ENCODE data around the gene FBXL13.
"Not testable (repeated sequence)": the region's sequence is repeated elsewhere in the genome, so short reads cannot be mapped to it uniquely, and the experiment has no call there.

Gene FBXL13

DNA sequence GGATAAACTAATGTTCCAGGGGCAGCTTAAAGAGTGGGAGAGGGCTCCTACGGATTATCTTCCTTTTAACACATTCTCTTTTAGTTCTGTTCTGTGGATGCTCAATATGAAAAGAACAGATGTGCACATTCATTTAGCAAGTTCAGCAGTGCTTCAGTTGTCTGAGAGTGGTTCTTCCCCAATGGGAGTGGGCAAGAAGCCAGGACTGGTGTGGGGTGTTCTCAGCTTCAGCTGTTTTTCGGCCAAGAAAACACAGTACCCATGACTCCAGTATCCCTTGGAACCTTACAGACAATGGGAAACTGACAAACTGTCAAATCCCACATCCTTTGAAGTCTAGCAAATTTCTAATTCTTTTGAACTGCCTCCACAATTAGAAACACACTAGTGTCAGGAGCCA is 233.3 kb downstream of the FBXL13 start:
- no peak for DNase-seq

DNA sequence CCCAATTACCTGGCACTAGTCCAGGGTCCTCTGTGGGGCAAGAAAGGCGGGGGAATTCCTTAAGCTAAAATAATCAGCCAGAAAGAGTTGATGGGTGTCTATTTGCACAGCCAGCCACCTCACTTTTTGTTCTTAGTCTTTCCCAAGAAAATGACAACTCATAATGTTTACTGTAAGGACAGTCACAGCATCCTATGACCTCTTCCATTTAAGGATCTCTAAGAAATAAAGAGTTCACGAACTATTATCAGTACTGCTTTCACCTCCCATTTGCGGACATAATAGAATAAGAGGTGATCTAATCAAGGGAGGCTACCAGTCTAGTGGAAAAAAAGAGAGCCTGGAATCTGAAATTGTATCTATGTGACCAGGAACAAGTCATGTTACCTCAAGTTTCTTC is 234.2 kb downstream of the FBXL13 start:
- DNase-seq = no peak

DNA sequence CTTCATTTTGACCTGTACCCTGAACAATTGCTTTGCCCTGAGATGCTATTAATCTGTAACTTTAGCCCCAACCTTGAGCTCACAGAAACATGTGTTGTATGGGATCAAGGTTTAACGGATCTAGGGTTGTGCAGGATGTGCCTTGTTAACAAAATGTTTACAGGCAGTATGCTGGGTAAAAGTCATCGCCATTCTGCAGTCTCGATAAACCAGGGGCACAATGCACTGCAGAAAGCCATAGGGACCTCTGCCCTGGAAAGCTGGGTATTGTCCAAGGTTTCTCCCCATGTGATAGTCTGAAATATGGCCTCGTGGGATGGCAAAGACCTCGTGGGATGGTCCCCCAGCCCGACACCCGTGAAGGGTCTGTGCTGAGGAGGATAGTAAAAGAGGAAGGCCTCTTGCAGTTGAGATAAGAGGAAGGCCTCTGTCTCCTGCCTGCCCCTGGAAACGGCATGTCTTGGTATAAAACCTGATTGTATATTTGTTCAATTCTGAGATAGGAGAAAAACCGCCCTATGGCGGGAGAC is 236.0 kb downstream of the FBXL13 start:
- DNase-seq = not testable (repeated sequence)

DNA sequence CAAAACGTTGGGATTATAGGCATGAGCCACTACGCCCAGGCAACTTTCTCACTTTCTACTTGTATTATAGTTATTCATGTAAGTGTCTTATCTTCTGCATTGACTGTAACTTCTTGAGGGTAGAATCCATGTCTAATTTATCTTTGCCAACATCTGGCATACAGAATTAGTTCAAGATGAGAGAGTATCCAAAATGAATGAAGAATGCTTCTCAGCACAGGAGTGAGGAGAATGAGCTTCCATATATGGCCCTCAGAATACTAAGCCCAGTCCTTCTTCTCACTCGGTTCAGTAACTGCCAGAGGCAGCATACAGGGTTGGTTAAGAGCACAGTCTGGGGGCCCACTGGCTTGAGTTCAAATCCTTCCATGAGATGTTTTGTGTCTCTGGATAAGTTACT is 236.8 kb downstream of the FBXL13 start:
- no peak for DNase-seq

DNA sequence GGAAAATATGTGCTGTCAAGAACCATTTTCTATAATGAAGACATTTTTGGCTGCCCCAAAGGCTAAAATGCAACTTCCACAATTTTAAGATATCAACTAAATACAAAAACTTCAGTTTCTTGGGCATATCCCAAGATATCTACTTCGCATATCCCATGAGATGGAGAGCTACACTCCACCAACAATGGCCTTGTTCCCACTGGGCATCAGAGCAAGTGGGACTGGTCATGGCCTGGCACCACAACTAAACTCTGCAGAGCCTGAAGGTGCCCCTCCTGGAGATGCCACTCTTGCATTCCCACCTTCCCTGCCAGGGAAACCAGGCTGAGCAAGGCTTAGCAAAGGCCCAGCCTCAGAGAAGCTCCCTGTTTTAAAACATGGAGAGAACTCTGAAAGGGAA is 237.6 kb downstream of the FBXL13 start:
- DNase-seq = no peak

DNA sequence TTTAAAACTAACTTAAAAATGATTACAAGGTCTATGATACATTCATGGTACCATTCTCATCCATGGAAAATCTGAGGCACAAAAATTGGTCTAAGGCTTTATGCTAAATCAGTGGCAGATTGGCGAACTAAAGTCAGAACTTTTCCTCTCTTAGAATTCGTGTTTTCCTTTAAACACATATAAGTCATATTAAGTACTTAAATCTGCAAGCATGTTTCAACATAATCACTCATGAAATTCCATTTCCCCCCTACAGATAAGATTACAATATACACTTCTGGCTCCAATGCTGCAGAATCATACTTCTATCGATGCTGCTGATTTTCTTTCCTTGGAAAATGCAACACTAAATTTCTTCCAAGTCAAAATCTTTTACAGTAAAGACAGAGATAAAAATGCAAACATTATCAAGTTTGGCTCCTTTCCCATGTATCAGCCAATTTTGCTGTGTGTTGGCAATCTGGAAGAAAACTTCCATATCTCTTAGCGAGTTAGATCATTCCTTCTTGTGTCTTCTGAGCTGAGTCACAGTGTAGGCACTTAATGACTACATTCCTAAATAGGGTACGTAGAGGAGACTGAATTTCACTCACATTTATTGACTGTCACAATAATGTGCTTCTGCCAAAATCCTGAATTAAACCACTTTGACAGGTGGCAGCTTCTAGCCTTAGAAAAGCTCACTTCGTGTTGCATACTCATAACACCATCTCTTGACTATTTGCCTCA is 238.2 kb downstream of the FBXL13 start:
- DNase-seq = no peak

DNA sequence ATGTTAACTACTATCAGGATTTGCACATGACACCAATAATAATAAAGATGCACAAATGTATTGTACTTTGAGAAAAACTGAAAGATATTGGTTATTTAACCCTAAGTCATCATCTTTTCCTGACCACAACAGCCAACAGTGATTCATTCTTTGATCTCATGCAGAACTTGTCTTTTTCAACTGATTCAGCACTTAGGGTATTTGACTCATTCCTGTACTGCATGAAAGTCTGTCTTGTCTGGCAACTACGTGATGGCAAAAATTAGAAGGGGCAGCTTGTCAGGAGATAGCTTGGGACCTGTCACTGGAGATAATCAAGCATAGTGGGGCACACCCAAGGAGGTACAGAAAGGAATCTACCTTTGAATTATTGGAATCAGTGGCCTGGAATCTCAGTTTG is 239.6 kb downstream of the FBXL13 start:
- DNase-seq = no peak

DNA sequence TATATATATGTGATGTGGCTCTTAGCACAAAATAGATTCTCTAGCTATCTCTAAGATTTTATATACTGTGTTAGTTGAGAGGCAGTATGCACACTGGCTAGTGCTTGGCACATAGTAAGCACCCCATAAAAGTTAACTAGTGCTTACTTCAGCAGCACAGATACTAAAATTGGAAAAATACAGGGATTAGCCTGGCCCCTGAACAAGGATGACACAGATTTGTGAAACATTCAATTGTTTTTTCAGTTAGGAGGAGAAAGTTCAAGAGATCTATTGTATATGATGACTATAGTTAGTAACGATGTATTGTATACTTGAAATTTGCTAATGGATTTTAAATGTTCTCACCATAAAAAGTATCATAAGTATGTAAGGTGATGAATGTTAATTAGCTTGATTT is 240.1 kb downstream of the FBXL13 start:
- no peak for DNase-seq

DNA sequence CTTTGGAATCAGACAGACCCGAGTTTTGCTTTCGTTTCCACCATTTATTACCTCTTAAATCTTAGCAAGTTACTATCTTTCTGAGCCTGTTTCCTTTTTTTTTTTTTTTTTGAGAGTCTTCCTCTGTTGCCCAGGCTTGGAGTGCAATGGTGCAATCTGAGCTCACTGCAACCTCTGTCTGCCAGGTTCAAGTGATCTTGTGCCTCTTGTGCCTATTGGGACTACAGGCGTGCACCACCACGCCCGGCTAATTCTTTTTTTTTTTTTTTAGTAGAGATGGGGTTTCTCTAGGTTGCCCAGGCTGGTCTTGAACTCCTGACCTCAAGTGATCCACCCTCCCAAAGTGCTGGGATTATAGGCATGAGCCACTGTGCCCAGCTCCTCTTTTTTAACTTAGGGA is 241.3 kb downstream of the FBXL13 start:
- no peak for DNase-seq

DNA sequence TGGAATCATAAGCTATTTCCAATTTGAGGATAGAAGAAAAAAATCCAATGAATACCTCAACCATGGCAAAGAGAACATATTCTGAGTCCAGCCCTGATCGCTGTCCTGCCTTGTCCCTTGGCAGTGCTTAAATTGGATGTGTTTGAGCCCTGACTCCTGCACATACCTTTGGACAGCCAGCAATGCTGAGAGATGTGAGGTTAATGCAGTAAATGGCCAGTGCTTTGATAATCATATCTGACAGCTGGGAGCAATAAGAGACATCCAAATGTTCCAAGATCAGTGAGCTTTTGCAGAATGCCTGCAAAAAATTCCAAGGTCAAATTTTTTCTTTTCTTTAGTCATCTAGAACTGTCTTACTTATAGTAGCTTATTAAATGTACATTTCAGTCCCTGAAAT is 241.9 kb downstream of the FBXL13 start:
- no peak for DNase-seq

DNA sequence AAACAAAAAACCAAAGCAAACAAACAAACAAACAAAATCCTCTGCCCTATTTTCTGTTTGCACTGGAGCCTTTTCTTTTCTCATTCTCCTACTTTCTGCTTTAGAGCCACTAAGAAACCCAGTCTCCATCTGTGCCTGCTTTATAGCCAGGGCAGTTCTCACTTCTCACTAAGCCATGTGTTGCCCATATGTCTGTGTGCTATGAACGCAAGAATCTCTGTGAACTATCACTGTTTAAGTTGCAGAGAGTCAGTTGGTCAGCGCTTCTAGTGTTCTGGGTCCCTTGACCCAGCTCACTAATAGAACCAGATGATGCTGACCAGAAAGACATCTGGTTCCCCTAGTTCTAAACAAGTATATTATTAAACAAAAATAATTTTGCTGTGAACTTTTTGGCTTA is 244.4 kb downstream of the FBXL13 start:
- DNase-seq = no peak

DNA sequence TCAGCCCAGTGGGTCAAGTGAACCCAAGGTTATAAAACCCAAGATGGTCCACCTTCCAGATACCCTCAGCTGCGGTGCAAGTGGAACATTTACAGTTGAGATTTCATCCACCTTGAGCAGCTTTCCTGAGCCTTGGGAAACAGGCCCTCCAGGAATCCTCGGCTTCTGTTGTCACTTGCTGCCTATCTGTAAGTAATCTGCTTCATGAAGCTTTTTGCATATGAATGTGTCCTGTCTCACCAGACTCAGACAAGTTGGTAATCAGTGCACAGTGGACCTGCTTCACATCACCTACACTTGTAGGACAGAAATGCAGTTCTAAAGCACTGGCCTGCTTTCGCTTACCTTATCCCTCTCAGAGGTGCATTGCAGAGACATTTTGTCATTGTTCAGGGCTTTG is 245.5 kb downstream of the FBXL13 start:
- DNase-seq = no peak

DNA sequence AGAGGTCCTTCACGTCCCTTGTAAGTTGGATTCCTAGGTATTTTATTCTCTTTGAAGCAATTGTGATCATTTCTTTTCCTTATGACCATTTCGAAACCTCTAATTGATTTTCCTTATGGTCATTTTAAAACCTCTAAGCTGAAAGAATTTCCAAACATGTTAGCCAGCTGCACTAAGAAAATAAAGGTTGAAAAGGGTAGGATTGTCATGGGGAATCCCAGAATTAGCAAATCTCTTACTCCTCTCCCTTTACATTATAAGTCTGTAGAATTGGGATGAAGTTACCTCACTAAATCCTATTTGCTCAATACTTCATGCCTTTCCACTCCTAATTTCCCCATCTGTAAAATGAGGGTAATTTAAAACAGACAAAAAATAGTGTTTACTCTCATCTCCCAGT is 246.3 kb downstream of the FBXL13 start:
- DNase-seq = no peak

DNA sequence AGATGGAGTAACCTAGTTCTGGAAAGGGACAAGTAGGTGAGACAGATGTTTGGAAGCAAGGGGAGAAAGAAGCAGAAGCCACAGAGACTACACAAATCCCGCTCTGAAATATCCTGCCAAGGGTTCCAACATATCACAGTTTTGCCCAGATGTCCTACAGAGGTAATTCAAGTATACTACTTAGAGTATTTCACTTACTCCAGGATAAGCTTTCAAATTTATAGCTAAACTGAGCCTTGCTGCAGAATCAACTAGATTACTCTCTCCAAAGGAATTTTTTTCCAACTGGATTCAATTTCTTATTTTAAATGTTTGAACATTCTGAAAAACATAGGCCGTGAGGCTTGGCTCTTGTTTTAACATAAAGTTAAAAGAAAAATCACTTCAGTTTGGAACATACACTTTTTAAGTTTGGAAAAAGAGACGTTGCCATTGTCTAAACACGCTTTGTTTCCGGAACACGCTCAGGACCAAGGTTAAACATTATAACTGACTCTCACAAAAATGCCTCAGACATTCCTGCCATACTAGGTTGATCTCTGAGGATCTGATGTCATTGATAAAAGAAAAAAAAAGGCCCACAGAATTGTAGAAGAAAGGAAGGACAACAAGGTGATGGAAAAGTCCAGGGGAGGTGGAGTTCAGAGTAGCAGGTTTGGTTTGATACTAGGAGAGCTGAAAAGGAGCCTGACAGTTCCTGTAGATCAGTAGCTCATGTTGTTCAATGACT is 251.0 kb downstream of the FBXL13 start:
- no peak for DNase-seq

DNA sequence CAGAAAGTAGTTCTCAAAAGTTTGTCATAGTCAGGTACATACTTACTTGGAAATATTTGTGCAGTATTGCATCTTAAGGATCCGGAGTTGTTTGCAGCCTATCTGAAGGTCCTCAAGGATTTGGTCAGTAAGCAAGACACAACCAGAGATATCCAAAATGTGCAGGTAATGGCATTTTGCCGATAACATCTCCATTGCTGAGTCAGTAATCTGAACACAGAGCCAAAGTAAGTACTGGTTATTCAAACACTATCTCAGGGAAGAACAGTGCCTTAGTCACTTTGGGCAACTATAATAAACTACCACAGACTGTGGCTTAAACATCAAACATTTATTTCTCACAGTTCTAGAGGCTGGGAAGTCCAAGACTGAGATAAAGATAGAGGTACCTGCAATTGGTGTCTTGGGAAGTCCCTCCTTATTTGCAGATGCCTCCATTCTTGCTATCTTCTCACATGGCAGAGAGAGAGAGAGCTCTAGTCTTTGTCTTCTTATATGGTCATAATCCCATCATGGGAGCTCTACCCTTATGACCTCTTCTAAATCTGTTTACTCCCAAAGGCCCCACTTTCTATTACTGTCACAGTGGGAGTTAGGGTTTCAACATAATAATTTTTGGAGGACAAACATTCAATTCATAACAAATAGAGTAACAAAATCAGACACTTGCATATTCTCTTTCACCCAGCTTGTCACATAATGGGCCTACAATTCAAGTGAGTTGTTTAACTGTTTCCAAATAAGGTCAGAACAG is 252.4 kb downstream of the FBXL13 start:
- DNase-seq = no peak

DNA sequence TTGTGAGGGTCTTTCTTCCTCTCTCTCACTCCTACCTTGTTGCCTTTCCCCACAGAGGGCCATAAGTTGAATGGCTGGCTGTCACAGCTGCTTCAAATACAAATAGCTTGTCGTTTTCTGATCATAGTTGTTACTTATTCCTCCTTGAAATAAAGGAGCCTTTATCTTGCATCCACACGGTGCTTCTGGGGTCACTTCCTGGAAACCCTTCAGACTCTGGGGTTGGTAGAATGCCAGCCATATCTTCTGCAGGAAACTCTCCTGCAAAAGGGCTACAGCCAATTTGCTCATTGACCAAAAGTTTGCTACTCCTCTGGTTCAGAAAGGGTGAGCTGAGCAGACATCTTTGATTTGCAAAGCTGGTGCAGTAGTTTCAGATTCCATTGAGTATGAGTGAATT is 255.4 kb downstream of the FBXL13 start:
- no peak for DNase-seq

DNA sequence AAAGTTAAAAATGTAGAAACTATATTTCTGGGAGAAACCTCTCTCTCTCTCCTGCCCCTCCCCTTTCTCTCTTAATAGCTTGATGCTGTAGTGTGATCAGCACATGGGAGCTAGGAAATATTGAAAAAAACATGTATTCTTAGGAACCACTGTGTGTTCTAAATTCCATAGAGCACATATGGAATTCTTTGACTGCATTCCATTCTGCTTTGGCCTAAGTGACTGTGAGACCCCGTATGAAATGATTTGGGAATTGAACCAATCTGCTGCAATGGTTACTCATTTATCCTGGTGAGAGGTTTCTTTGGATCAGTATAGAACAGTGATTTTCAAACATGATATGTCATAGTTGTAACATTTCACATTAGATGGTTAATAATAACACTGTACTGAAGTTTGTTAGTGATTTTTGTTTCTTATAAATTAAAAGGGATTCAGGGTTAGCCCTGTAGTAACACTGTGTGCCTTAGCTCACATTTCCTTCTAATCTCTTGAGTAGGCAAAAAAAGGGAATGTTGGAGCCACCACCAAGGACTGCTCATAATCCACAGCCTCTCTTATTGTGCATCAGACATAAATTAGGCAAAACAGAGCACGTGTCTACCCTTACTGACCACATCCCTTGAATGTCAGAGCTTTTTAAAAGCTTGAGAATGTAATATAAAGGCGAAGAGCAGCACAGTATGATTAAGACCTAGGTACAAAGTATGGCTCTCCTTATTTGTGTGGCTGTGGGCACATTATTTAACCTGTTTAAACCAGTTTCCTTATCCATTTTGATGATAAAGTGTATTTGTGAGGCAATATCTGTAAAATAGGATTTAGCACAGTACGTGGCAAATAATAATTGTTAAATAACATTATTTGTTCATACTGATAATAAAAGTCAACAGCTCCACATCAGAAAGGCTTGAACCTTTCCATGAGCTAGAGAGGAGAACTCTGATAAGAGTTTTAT is 256.7 kb downstream of the FBXL13 start:
- DNase-seq = no peak

DNA sequence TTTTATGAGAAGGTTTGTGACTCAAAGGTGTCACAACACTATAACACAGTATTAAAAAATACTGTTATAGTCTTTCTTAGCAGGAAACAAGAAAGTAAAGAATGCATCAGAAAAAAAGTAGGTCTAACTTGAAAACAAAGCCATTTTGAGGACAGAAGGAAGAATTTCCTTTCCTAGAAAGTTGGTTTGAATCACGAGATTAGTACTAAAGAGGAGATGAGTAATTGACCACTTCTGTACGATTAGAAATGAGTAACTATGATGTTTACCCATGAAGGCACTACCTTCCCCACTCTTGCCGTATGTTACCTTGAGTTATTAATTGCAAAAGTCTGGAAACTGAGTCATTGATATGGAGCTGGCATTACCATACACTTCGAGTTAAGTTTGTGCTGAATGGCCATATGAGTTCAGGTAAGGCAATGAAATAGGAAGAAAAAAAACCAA is 260.5 kb downstream of the FBXL13 start:
- no peak for DNase-seq

DNA sequence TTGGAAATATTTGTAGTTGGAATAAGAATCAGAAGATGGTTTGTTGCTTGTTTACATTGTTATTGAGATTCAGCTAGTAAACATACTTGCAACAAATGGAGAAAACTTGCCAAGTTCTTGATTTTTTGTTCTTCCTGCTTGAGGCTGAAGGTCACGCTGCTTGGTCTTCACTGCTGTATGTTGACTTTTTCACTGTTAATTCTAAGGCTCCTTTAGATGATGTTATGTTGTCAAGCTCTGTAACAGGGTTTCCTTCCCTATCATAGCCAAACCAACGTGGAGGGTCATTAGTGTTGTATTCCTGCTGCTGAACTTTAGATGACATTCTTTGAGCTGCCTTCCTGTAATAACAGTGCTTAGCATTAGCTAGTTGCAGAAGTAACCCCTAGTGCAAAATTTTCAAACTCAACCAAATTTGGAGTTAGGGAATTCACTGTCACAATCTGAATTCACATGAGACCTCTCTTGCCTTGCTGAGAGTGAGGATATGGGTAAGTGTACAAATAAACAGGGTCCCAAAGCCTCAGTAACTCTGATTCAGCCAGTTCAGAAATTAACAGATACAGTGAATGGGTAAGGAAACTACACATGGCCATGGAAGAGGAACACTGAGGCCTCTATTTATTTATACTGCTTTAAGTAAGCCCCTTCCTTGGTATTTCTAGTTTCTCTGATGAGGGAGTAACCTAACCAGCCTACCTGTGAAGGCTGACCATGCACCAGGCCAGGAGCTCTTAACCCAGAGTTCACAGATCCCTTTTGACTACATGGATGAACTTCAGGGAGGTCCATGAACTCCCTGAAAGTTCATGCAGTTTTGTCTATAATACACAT is 261.2 kb downstream of the FBXL13 start:
- no peak for DNase-seq

DNA sequence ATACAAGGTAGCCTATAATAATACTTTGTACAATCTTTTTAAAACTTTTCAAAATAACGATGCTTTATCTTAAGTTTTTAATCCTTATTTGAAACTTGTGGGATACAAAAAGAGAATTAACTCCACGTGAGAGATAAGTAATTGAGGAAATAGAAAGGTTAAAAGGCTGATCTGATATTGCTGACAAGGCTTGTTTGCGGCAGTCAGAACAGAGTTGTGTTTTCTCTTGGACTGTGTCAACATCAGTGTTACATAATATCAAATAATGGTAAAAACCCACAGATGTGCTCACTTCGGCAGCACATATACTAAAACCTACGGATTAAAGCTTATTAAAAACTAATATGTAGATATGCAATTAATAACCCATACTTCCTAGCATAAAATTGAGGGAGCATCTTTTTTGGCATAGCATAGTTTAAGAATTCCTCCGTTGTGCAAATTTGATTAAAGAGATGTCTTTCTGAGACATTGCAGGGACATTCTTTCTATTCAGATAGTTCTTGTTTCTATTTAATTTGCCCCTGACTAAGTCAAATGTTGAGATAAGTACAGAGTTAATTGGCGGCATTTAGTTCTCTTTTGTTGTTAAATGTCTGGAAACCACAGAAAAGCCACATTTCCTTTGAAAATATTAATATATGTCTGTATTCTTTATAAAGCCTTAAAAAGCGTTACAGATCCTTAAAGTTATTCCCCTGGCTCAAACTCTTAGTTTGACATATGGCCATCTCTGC is 262.5 kb downstream of the FBXL13 start:
- DNase-seq = no peak

DNA sequence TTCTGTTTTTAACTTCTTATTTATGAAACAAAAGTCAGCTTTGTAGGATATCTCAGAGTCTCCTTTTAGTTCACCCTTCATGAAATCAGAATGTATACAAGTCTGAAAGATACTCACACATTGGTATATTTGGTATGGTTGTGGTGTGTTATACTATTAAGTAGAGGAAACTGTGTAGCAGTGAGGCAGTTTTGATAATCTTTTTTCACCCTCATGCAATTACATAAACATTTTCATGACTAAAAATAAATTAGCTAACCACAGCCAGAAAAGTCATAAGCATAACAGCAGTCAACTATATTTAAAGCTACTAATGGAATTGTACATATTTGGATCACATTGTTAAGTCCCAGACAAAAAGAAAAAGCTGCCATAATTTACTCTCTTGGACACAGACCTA is 263.7 kb downstream of the FBXL13 start:
- DNase-seq = no peak

Measured in NCI-H2029 (cell line).